GM19438 (cell line): ENCODE results near the gene EDEM1.
"Not testable (repeated sequence)": the region's sequence is repeated elsewhere in the genome, so short reads cannot be mapped to it uniquely, and the experiment has no call there.

Experiments
- ATAC-seq: cut with Tn5 transposase; IDR thresholded peaks from one replicate; pipeline ENCODE4 v1.9.1; 2021; ENCODE audit warnings: low read depth; ENCODE audit not compliant: unreplicated experiment

The EDEM1 gene

DNA sequence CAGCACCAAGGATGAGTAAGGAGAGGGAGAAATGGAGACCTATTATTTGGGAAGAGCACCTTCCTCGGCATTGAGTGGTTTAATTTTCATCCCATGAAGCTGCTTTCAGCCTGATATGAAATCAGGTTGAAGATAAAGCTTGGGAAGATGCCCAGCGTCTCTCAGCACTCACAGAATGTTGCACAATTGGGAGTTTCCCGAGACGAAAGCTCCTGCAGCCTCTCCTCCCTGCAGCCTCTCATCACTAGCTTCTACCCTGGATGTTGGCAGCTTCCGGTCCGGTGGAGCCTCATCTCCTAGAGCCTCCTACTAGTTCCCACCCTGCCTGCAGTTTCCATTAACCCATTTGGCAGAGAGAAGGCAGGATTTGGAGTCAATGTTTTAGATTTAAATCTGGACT lies 40.3 kb downstream of the EDEM1 start:
- ATAC-seq = no peak

- no peak for ATAC-seq
Measured at GRCh38 chr3:5229414-5229813, 41.9 kb downstream of the EDEM1 start.

GRCh38 chr3:5231074-5231473 lies 43.6 kb downstream of the EDEM1 start:
- ATAC-seq = no peak

DNA sequence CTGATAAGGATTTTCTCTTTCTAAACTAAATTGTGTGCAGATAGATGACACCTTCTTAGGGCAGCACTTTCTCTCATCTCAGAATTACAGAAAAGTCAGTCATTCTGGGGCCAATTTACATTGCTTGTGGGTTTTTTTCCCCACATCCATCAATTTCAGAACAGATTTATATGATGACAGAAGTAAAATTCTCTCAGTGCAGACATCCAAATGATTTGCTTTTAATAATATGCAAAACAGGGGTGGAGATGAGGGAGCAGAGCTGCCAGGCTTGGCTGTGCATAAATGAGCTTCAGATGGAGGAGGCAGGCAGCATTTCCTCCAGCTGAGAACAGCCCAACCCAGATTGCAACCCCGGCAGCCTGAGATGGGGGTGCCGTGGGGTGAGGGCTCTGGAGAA lies 44.0 kb downstream of the EDEM1 start:
- no peak for ATAC-seq

GRCh38 chr3:5232570-5232969 lies 45.1 kb downstream of the EDEM1 start:
- no peak for ATAC-seq

DNA sequence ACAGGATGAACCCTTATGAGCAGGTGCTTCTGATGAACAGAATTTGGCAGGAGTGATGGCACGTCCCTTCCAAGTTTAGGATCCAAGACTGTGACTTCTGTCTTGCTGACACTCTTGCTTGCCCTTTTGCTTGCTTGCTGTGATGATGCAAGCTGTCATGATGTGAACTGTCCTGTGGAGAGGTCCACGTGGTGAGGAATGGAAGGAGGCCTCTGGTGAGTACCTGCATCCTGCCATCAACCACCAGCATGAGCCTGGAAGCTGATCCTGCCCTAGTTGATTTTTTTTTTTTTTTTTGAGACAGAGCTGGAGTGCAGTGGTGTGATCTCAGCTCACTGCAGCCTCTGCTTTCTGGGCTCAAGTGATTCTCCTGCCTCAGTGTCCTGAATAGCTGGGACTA lies 45.5 kb downstream of the EDEM1 start:
- no peak for ATAC-seq

- ATAC-seq = no peak
Measured at GRCh38 chr3:5235655-5236054, 48.1 kb downstream of the EDEM1 start.

DNA sequence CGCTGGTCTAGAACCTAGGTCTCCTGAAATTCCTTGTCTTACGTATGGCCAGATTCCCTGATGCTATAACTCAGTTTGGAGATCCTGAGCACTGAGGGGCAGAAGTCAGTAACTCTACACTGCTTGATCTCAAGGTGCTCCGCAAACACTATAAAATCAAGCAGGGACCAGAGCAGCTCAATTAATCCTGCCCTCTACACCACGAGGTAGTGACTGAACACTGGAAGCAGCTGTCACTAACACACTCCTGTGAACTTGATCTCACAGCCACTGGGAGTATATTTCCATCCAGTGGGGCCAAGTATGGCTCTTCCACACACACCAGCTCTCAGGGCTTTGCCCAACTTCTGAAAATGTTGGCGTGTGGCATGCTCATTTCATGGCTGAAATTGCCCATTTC lies 51.0 kb downstream of the EDEM1 start:
- ATAC-seq = no peak

GRCh38 chr3:5239602-5240001 lies 52.1 kb downstream of the EDEM1 start:
- no peak for ATAC-seq

- no peak for ATAC-seq
Measured at GRCh38 chr3:5240740-5241139, 53.2 kb downstream of the EDEM1 start.

GRCh38 chr3:5242785-5243184 lies 55.3 kb downstream of the EDEM1 start:
- ATAC-seq = not testable (repeated sequence)

- ATAC-seq = no peak
Measured at GRCh38 chr3:5245927-5246326, 58.4 kb downstream of the EDEM1 start.

DNA sequence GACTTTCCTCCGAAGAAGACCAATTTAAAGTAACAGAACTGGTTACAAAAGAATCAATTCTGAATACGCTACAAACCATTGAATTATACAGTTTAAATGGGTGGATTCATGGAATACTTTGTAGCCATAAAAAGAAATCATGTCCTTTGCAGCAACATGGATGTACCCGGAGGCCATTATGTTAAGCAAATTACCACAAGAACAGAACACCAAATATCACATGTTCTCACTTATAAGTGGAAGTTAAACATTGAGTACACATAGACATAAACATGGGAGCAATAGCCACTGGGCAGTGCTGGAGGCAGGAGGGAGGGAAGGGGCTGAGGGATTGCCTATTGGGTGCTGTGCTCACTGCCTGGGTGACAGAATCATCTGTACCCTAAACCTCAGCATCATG lies 61.3 kb downstream of the EDEM1 start:
- ATAC-seq = no peak

GRCh38 chr3:5250467-5251195 lies 63.1 kb downstream of the EDEM1 start:
- ATAC-seq = no peak

GRCh38 chr3:5251196-5251583 lies 63.7 kb downstream of the EDEM1 start:
- ATAC-seq = no peak

DNA sequence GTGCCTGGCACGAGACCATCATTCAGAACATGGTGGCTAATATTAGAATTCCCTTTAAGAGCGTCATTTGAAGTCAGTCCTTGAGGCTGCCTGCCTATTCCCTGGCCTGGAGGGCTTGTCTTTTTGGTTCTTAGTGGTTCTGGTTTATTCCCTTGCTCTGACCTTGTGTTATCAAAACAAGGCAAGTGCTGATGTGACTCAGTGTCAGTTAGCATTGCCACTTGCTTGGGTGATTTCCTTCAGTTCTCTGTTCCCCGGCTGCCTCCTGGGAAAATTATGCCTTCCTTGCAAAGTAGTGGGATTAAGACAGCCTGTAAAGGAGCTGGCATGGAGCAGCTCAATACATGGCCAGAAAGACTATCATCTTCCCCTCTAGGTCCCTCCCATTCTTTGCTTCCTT lies 64.6 kb downstream of the EDEM1 start:
- no peak for ATAC-seq

DNA sequence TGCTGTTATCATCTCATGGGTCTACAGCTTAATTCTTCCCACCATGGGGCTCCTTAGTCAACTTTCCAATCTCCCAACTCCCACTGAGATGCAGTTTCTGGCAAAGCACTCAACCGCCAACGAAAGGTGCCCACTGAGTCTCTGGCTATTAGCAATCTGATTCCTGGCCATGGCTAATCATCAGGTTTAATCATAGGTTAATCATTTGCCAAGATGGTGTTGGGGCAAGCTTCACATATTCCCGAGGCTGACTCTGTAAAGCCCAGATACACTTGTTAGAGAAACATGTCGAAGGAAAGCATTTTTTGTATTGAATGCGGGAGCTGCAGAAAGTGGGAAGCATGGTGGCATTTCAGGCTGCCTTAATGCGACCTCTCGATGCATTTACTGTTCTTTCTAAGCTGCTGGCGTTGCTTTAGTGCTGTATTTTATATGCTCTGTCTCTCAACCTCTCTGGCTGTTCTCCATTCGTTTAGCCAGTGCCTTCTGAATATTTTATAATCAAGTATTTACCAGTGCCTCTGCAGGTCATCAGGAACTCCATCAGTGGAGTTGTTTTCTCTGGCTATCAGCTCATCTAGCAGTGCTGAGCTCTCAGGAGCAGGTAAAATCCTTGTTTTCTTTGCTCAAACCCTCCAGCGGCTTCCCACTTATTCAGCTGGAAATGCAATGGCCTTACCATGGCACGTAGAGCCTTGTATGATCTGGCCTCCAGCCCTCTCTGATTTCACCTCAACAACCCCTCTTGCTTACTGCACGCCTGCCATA lies 67.0 kb downstream of the EDEM1 start:
- ATAC-seq = no peak

- ATAC-seq = no peak
Measured at GRCh38 chr3:5255404-5256344, 68.2 kb downstream of the EDEM1 start.

GRCh38 chr3:5258526-5258925 lies 71.0 kb downstream of the EDEM1 start:
- no peak for ATAC-seq

- ATAC-seq = no peak
Measured at GRCh38 chr3:5260992-5261501, 73.5 kb downstream of the EDEM1 start.

GRCh38 chr3:5262507-5262906 lies 75.0 kb downstream of the EDEM1 start:
- ATAC-seq = no peak
